Astrocyte (in vitro differentiated cells and primary cell): ENCODE results near the gene RASA2. TPM values are rescaled to one million over a fixed set of nuclear protein-coding genes. Genes with fewer than 3 reads are reported as not detected.

Experiments used
- DNase-seq: peaks from one replicate; pipeline ENCODE4 v3.0.0-alpha.2; 2010; ENCODE audit warnings: low read depth
- FAIRE-seq: peaks from 2 replicates; lab custom pipeline; 2011; peaks lifted over from hg19 to GRCh38; lab: Jason Lieb, UNC
- H2AFZ ChIP-seq: 2 replicates; pipeline ENCODE4 v1.6.0; 2012; ENCODE audit warnings: low read depth, low read length, inconsistent platforms
- H3K27ac ChIP-seq: 2 replicates; pipeline ENCODE4 v1.5.1; 2011; ENCODE audit warnings: low read depth, low read length, inconsistent platforms
- H3K27me3 ChIP-seq: 2 replicates; pipeline ENCODE4 v1.6.0; 2011; ENCODE audit warnings: low read length, inconsistent platforms; ENCODE audit not compliant: insufficient read depth
- H3K36me3 ChIP-seq: 2 replicates; pipeline ENCODE4 v1.5.1; 2011; ENCODE audit warnings: low read length, inconsistent platforms; ENCODE audit not compliant: insufficient read depth
- H3K4me1 ChIP-seq: 2 replicates; pipeline ENCODE4 v1.5.1; 2011; ENCODE audit warnings: low read length, inconsistent platforms; ENCODE audit not compliant: insufficient read depth
- H3K4me2 ChIP-seq: 2 replicates; pipeline ENCODE4 v1.6.0; 2012; ENCODE audit warnings: low read length, inconsistent platforms
- H3K4me3 ChIP-seq: 2 replicates; pipeline ENCODE4 v1.5.1; 2011; ENCODE audit warnings: low read depth, mild to moderate bottlenecking, low read length, inconsistent platforms; ENCODE audit not compliant: insufficient read depth
- H3K79me2 ChIP-seq: 2 replicates; pipeline ENCODE4 v1.6.0; 2012; ENCODE audit warnings: mild to moderate bottlenecking, low read length, inconsistent platforms; ENCODE audit not compliant: insufficient read depth
- H3K9ac ChIP-seq: 2 replicates; pipeline ENCODE4 v1.6.0; 2012; ENCODE audit warnings: mild to moderate bottlenecking, low read length, inconsistent platforms
- H3K9me3 ChIP-seq: 2 replicates; pipeline ENCODE4 v1.5.1; 2012; ENCODE audit warnings: low read depth, mild to moderate bottlenecking, low read length, inconsistent platforms; ENCODE audit not compliant: insufficient read depth
- H4K20me1 ChIP-seq: 2 replicates; pipeline ENCODE4 v1.6.0; 2012; ENCODE audit warnings: low read length, inconsistent platforms; ENCODE audit not compliant: insufficient read depth
- H3K27ac Mint-ChIP-seq: one replicate; pipeline ENCODE4 v1.8.0; 2021; ENCODE audit warnings: mild to moderate bottlenecking, mixed read lengths; ENCODE audit not compliant: unreplicated experiment
- H3K27me3 Mint-ChIP-seq: one replicate; pipeline ENCODE4 v1.8.0; 2021; ENCODE audit warnings: low read depth, mixed read lengths; ENCODE audit not compliant: unreplicated experiment
- H3K36me3 Mint-ChIP-seq: one replicate; pipeline ENCODE4 v1.8.0; 2021; ENCODE audit warnings: low read depth, mixed read lengths; ENCODE audit not compliant: unreplicated experiment
- H3K4me1 Mint-ChIP-seq: one replicate; pipeline ENCODE4 v1.8.0; 2021; ENCODE audit warnings: low read depth, mixed read lengths; ENCODE audit not compliant: unreplicated experiment
- H3K4me3 Mint-ChIP-seq: one replicate; pipeline ENCODE4 v1.8.0; 2021; ENCODE audit warnings: mild to moderate bottlenecking, moderate library complexity, mixed read lengths; ENCODE audit not compliant: unreplicated experiment
- H3K9me3 Mint-ChIP-seq: one replicate; pipeline ENCODE4 v1.8.0; 2021; ENCODE audit warnings: mild to moderate bottlenecking, mixed read lengths; ENCODE audit not compliant: unreplicated experiment
- EZH2 ChIP-seq: IDR thresholded peaks from 2 replicates; pipeline ENCODE4 v1.6.1; 2012; ENCODE audit warnings: mild to moderate bottlenecking, low read length, inconsistent platforms; ENCODE audit not compliant: insufficient read depth
- total RNA-seq: library from RNA; stranded (reverse); gene quantifications from 2 replicates; pipeline ENCODE4 v1.2.1, GENCODE V29; 2021
- TF ChIP-seq, protein P1 (sequence below): IDR thresholded peaks from 2 replicates; pipeline ENCODE4 v1.5.1; 2011; ENCODE audit warnings: low read depth, mild to moderate bottlenecking, inconsistent platforms, low read length, moderate library complexity; ENCODE audit not compliant: insufficient read depth

RASA2 gene
- total RNA-seq, 1 donor from 2014 or later = 19.0 TPM

DNA sequence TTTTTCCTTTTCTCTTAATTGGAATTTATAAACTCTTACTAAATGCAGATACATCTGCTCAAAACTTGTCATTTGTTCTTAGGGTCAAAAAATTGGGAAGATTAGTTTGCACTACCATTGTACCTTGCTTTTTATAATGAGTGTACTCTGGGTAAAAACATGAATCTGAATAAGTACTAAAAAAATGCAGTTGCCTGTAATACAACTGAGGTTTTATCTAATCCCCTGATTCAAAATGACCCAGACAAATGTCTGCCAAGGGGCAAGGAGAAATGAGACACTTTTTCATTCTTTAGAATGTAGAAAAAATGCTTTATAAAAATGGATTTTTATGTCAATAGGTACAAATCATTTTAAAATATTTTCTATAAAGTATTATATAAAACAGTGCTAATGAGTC is 42.4 kb downstream of the RASA2 start:
- Histone ChIP-seq H3K79me2 (peaks cover 15% of the 10 kb centered on the region), H2AFZ (no peak overlapping the region), H3K9ac (no peak overlapping the region), H3K36me3 (peaks cover 9% of the 10 kb centered on the region), H3K9me3 (no peaks in the 10 kb centered on the region), H3K27ac (no peak overlapping the region), H3K4me1 (peaks cover 18% of the 10 kb centered on the region), H3K27me3 (no peaks in the 10 kb centered on the region), H4K20me1 (peaks cover 10% of the 10 kb centered on the region), H3K4me3 (no peak overlapping the region), H3K4me2 (no peak overlapping the region)
- Mint-ChIP-seq H3K27ac (no peak overlapping the region), H3K4me3 (no peak overlapping the region), H3K9me3 (no peaks in the 10 kb centered on the region), H3K4me1 (peaks cover 18% of the 10 kb centered on the region), H3K36me3 (no peaks in the 10 kb centered on the region), H3K27me3 (no peaks in the 10 kb centered on the region)
- FAIRE-seq = peak; percentile 29
- TF ChIP-seq, protein P1, sequence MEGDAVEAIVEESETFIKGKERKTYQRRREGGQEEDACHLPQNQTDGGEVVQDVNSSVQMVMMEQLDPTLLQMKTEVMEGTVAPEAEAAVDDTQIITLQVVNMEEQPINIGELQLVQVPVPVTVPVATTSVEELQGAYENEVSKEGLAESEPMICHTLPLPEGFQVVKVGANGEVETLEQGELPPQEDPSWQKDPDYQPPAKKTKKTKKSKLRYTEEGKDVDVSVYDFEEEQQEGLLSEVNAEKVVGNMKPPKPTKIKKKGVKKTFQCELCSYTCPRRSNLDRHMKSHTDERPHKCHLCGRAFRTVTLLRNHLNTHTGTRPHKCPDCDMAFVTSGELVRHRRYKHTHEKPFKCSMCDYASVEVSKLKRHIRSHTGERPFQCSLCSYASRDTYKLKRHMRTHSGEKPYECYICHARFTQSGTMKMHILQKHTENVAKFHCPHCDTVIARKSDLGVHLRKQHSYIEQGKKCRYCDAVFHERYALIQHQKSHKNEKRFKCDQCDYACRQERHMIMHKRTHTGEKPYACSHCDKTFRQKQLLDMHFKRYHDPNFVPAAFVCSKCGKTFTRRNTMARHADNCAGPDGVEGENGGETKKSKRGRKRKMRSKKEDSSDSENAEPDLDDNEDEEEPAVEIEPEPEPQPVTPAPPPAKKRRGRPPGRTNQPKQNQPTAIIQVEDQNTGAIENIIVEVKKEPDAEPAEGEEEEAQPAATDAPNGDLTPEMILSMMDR = no peak
- TF ChIP-seq EZH2 = no peak
- no peak for DNase-seq

DNA sequence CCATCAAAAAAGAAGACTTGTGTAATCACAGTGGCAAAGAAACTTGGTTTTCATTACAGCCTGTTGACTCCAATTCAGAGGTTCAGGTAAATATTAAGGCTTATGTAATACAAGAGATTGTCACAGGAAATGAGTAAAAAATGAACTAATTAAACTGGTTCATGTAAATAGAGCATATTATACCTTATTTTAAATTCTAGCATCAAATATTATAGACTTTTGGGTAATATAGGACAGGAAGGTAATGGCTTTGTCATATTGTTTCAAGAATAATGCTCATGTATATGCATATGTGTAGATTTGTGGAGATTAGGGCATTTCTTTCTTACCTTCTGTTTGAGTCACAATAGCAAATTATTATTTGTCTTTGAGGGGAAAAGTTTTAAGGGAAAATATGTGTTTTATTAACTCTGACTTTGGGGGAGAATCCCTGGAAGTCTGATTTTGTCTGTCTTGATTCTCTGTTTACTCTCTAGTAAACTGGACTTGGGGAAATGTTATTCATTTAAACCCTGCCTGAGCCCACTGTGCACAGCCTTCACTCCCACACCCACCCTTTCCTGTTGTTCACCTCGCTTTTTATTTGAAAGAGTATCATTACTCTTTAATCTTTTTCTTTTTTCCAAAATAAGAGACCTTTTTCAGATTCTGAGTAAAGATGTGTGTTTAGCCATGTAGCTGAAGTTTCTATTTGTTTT is 43.0 kb downstream of the RASA2 start:
- Mint-ChIP-seq H3K4me1 (peaks cover 16% of the 10 kb centered on the region), H3K36me3 (no peaks in the 10 kb centered on the region), H3K4me3 (no peak overlapping the region), H3K27ac (no peak overlapping the region), H3K27me3 (no peaks in the 10 kb centered on the region), H3K9me3 (no peaks in the 10 kb centered on the region)
- no peak for DNase-seq
- Histone ChIP-seq H3K9ac (peak overlapping the region; percentile 30), H3K79me2 (peaks cover 11% of the 10 kb centered on the region), H3K27ac (no peak overlapping the region), H3K4me1 (peaks cover 18% of the 10 kb centered on the region), H3K9me3 (no peaks in the 10 kb centered on the region), H3K27me3 (no peaks in the 10 kb centered on the region), H3K36me3 (peaks cover 8% of the 10 kb centered on the region), H4K20me1 (peaks cover 8% of the 10 kb centered on the region), H3K4me3 (no peak overlapping the region), H2AFZ (no peak overlapping the region), H3K4me2 (peak overlapping the region; percentile 34)
- FAIRE-seq = no peak
- TF ChIP-seq, protein P1 = no peak
- no peak for TF ChIP-seq EZH2

DNA sequence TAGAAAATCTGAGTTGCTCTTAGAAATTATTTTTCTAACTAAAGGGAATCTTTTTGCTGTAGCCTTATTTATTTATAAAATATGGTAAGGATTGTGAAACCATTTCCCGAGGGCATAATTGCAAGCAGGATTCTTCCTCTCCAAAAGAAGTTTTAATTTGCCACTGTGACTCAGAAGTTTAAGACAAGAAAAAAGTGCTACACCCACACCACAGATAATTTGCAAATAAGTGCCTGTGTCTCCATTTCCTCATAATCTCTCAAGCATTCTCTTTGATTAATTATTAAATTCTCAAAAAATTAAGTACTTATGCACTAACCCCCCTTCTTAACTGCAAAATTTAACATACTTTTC is 43.6 kb downstream of the RASA2 start:
- DNase-seq (peak; percentile 50), FAIRE-seq (no peak)
- Mint-ChIP-seq H3K27ac (peak overlapping the region; percentile 3), H3K9me3 (no peaks in the 10 kb centered on the region), H3K4me1 (peaks cover 16% of the 10 kb centered on the region), H3K4me3 (no peak overlapping the region), H3K27me3 (no peaks in the 10 kb centered on the region), H3K36me3 (peaks cover 1% of the 10 kb centered on the region)
- Histone ChIP-seq H3K4me3 (no peak overlapping the region), H3K36me3 (peaks cover 7% of the 10 kb centered on the region), H3K79me2 (peaks cover 7% of the 10 kb centered on the region), H2AFZ (no peak overlapping the region), H3K27me3 (no peaks in the 10 kb centered on the region), H3K27ac (no peak overlapping the region), H3K4me1 (peaks cover 18% of the 10 kb centered on the region), H4K20me1 (peaks cover 8% of the 10 kb centered on the region), H3K4me2 (peak overlapping the region; percentile 34), H3K9me3 (no peaks in the 10 kb centered on the region), H3K9ac (peak overlapping the region; percentile 30)
- TF ChIP-seq EZH2 = no peak
- TF ChIP-seq, protein P1 = no peak
